Lower leg skin (tissue), 4 donors: ENCODE results near the gene TMEM62. TPM values are rescaled to one million over a fixed set of nuclear protein-coding genes. Genes with fewer than 3 reads are reported as not detected.
A peak's percentile ranks its signal among the peaks of the same experiment; 100 is the strongest.

Source experiments
- DNase-seq, 2 donors: peaks; one replicate each; pipeline ENCODE4 v3.0.0-alpha.2; 2019; ENCODE audit warnings: low spot score in 2 of 2
- H3K4me3 ChIP-seq: fragments of 200-600 bp; sonication (generic); 2 replicates; pipeline ENCODE4 v1.5.1; 2017; ENCODE audit warnings: mild to moderate bottlenecking, low read depth; ENCODE audit not compliant: poor library complexity, severe bottlenecking
- CTCF ChIP-seq, 3 donors: fragments of 450-650 bp; IDR thresholded peaks; one replicate each; pipeline ENCODE4 v1.5.1; 2016; ENCODE audit warnings: antibody characterized with exemption in 3 of 3, mild to moderate bottlenecking in 3 of 3, moderate library complexity in 2 of 3
- POLR2A ChIP-seq, 2 donors: fragments of 450-650 bp; IDR thresholded peaks; one replicate each; pipeline ENCODE4 v1.6.1; 2016 to 2017; ENCODE audit warnings: antibody characterized with exemption in 2 of 2, mild to moderate bottlenecking in 1 of 2, moderate library complexity in 1 of 2
- WGBS, 2 donors: methylation state at CpG; one replicate each; pipeline ENCODE4 v1.1.5; 2018; 5-methylcytosine and 5-hydroxymethylcytosine counted together
- intact Hi-C: fragments of 100-400 bp; cut with DNase I; formaldehyde crosslinking; loops from one replicate; pipeline ENCODE4 v1.15.0; 2023; ENCODE audit warnings: low total_unique reads
- total RNA-seq, 4 donors: library from RNA; depleted of rRNA; stranded (reverse); fragments of >200 nt; gene quantifications; one replicate each; pipeline ENCODE4 v1.1.0, GENCODE V29; 2016

TMEM62 gene
- total RNA-seq, 4 donors from 2014 or later = 10.7 to 33.4 (median 20.0) TPM

GRCh38 chr15:43132830-43133429 is 456 bp upstream of the TMEM62 start:
- peak overlapping the region; percentile 91 for H3K4me3 ChIP-seq
- no peak for TF ChIP-seq POLR2A (IDR thresholded peaks at IDR 0.05)
- TF ChIP-seq CTCF (IDR thresholded peaks at IDR 0.05) = no peak
- intact Hi-C loops = no loop called here
- WGBS, 2 donors = 28 to 29% methylated on average over 20 of the region's 20 CpGs
- DNase-seq = no peak

- intact Hi-C loops = no loop called here
- DNase-seq = no peak
- WGBS, 2 donors = 5 to 15% methylated on average over 12 of the region's 12 CpGs
- TF ChIP-seq CTCF (IDR thresholded peaks at IDR 0.05) (no peak), POLR2A (IDR thresholded peaks at IDR 0.05) (no peak)
- H3K4me3 ChIP-seq = peak overlapping the region; percentile 91
Measured at GRCh38 chr15:43134157-43134635, 810 bp downstream of the TMEM62 start.

GRCh38 chr15:43135351-43135750 is 2.0 kb downstream of the TMEM62 start:
- no peak for DNase-seq
- intact Hi-C loops = no loop called here
- no peak overlapping the region for H3K4me3 ChIP-seq
- WGBS, 2 donors = 89 to 90% methylated on average over 3 of the region's 3 CpGs
- TF ChIP-seq POLR2A (IDR thresholded peaks at IDR 0.05) (no peak), CTCF (IDR thresholded peaks at IDR 0.05) (no peak)

- intact Hi-C loops = no loop called here
- TF ChIP-seq POLR2A (IDR thresholded peaks at IDR 0.05) (no peak), CTCF (IDR thresholded peaks at IDR 0.05) (no peak)
- 87 to 93% methylated on average over 4 of the region's 4 CpGs for WGBS, 2 donors
- no peak overlapping the region for H3K4me3 ChIP-seq
- no peak for DNase-seq
Measured at GRCh38 chr15:43143203-43143941, 10.0 kb downstream of the TMEM62 start.

DNA sequence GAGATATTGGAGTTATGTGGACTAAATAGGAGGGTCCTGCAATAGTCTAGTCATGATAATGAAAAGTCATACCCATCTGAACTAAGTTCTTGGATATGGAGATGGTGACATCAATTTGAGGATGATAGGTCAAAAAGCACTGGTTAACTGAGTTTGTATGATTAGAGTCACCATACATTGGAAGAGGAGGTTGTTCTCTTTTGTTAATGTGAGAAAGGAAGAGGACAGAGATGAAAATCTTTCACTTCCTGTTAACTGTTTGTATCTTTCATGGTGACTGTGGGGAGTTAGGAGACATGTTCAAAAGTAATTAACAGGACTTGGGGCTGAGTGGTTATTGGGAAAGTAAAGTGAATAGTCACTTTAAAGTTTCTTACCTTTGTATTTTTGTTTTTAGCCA is 11.1 kb downstream of the TMEM62 start:
- DNase-seq = no peak
- TF ChIP-seq POLR2A (IDR thresholded peaks at IDR 0.05) (no peak), CTCF (IDR thresholded peaks at IDR 0.05) (no peak)
- intact Hi-C loops = no loop called here

More for the DNA sequence above, 11.1 kb downstream of the TMEM62 start:
- no peak overlapping the region for H3K4me3 ChIP-seq
